Hepatocyte (in vitro differentiated cells): ENCODE results near the gene CXCL10.
A peak's percentile ranks its signal among the peaks of the same experiment; 100 is the strongest.

Experiments used
- EZH2 ChIP-seq: fragments of 200-600 bp; sonication (generic); IDR thresholded peaks from 2 replicates; pipeline ENCODE4 v1.6.1; 2016; ENCODE audit warnings: antibody characterized with exemption, mild to moderate bottlenecking, borderline replicate concordance
- EZH2phosphoT487 ChIP-seq: fragments of 200-600 bp; sonication (generic); IDR thresholded peaks from one replicate; pipeline ENCODE4 v1.6.1; 2018; ENCODE audit warnings: antibody characterized with exemption, mild to moderate bottlenecking, low read depth, moderate library complexity; ENCODE audit not compliant: unreplicated experiment, severe bottlenecking
- TF ChIP-seq, protein P1 (sequence below): fragments of 200-600 bp; sonication (generic); IDR thresholded peaks from 2 replicates; pipeline ENCODE4 v1.5.1; 2016; ENCODE audit warnings: antibody characterized with exemption, mild to moderate bottlenecking; ENCODE audit not compliant: poor library complexity

DNA sequence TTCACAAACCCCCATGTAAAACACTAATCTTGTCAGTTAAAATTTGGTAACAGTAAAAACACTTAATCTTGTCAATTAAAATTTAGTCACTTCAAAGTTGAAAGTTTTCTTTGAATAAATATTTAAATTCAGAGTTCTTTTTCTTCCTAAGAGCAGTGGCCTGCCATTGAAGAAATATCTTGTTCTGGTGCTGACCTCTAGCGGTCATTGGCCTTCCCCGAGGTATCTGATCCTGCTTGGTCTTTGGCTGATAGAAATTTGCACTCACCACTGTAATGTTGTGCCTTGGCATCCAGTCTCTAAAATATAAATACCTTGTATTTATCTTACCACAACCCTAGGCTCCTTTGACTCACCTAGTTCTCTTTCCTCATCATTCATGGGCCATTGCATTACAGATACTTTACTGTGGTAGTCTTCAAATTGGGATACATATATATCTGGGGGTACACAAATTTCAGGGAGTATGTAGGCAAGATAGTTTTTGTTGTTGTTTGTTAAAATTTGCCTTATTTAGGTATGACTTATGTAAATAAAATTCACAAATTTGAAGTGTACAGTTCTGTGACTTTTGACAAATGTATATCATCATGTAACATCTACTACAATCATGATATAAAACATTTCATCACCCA is 44.5 kb upstream of the CXCL10 start:
- TF ChIP-seq EZH2, result no peak
- TF ChIP-seq, protein P1, sequence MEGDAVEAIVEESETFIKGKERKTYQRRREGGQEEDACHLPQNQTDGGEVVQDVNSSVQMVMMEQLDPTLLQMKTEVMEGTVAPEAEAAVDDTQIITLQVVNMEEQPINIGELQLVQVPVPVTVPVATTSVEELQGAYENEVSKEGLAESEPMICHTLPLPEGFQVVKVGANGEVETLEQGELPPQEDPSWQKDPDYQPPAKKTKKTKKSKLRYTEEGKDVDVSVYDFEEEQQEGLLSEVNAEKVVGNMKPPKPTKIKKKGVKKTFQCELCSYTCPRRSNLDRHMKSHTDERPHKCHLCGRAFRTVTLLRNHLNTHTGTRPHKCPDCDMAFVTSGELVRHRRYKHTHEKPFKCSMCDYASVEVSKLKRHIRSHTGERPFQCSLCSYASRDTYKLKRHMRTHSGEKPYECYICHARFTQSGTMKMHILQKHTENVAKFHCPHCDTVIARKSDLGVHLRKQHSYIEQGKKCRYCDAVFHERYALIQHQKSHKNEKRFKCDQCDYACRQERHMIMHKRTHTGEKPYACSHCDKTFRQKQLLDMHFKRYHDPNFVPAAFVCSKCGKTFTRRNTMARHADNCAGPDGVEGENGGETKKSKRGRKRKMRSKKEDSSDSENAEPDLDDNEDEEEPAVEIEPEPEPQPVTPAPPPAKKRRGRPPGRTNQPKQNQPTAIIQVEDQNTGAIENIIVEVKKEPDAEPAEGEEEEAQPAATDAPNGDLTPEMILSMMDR, result peak; percentile 89
- no peak for TF ChIP-seq EZH2phosphoT487
